GM13976 (cell line): ENCODE results near the gene SYK.
A peak's percentile ranks its signal among the peaks of the same experiment; 100 is the strongest.

Source experiments
- DNase-seq: peaks from one replicate; pipeline ENCODE4 v3.0.0; 2012; ENCODE audit warnings: low spot score
- CTCF ChIP-seq: IDR thresholded peaks from 2 replicates; pipeline ENCODE4 v1.5.1; 2012; ENCODE audit warnings: borderline replicate concordance, mild to moderate bottlenecking; ENCODE audit not compliant: insufficient read depth; ENCODE audit errors: extremely low read depth, missing control alignments, control extremely low read depth
- in situ Hi-C: fragments of 300-500 bp; cut with MboI; formaldehyde crosslinking; loops from one replicate; pipeline ENCODE4 v1.12.0; 2022; ENCODE audit warnings: low sequenced_read_pairs, mixed read lengths, inconsistent platforms; ENCODE audit not compliant: unreplicated experiment

The SYK gene

DNA sequence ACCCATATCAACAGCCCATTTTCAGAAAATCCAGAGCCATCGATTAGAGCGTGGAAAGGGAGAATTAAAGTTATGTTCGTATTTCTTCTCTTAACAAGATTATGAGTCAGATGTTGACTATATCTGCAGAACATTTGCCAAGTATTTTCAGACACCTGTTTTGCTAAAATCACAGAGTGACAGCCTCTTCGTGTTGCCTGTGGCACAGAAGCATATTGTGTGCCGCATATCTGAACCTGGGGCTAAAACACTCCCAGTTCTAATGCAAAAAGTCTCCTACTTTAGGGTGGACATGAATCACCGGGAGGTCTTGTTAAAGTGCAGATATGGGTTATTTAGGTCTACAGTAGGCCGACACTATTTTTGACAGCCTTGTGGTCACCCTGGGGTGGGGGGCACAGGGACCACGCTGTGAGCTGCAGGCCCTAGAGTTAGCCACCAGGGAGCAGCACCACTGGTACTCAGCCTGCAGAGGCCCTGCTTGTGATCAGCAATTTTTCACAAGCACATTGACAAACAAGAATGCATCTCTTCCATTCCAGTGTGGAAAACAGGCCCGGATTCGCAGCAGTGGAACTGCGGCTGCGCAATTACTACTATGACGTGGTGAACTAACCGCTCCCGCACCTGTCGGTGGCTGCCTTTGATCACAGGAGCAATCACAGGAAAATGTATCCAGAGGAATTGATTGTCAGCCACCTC is 93.5 kb downstream of the SYK start:
- in situ Hi-C loops: no loop called here
- no peak for DNase-seq
- peak; percentile 19 for TF ChIP-seq CTCF

DNA sequence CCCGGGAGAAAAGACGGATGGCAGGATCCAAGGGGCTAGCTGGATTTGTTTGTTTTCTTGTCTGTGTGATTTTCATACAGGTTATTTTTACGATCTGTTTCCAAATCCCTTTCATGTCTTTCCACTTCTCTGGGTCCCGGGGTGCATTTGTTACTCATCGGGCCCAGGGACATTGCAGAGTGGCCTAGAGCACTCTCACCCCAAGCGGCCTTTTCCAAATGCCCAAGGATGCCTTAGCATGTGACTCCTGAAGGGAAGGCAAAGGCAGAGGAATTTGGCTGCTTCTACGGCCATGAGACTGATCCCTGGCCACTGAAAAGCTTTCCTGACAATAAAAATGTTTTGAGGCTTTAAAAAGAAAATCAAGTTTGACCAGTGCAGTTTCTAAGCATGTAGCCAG is 94.2 kb downstream of the SYK start:
- DNase-seq: no peak
- in situ Hi-C loops: no loop called here
- no peak for TF ChIP-seq CTCF

DNA sequence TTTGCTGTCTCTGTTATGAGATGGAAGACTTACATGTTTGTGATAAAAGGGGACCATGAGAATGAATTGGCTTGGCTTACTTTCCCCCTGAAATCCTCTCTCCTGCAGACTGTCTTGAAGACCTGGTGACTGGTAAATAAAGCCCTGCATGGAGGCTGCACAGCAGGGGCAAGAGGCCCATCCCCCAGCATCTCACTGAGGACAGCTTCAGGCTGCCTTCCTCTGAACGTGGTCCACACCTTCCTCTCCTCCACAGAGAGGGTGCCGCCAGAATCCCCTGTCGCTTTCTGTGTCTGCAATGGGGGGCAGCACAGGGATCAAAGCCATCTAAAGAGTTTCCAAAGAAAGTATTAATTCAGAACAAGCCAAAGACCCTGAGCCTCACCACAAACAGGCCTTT is 94.6 kb downstream of the SYK start:
- no peak for TF ChIP-seq CTCF
- DNase-seq: no peak
- in situ Hi-C loops: no loop called here

GRCh38 chr9:90898228-90898627 is 96.6 kb downstream of the SYK start:
- in situ Hi-C loops: no loop called here
- TF ChIP-seq CTCF: no peak
- no peak for DNase-seq

GRCh38 chr9:90899287-90899686 is 97.7 kb downstream of the SYK start:
- no peak for DNase-seq
- TF ChIP-seq CTCF: no peak
- in situ Hi-C loops: no loop called here

DNA sequence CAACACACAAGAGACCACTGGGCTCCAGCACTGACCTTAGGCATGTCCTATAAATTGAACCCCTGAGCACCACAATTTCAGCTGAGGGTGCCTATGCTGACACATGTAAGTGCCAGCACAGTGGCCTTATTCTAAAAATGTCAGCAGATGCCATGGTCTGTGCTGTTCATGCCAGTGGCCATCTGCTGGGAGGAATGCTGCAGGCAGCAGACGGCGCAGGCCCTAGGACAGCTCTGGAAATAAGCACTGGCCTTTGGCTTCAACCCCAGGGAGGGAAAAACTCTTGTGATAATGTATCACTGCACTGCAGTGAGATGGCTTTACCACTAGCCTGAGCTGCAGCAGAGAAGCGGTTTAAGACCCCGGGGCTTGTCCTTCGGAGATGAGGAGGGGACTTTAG is 98.5 kb downstream of the SYK start:
- DNase-seq: no peak
- in situ Hi-C loops: loop anchor here (25.0 kb wide), 1 partner anchor 787 kb away; no protein-coding TSS in a partner anchor
- no peak for TF ChIP-seq CTCF
